ENCODE measurements around the gene SEPHS1. TPM values are rescaled to one million over a fixed set of nuclear protein-coding genes. Genes with fewer than 3 reads are reported as not detected.

Gene SEPHS1
- total and polyA plus RNA-seq, 2 of the 8 experiments (the other 6 are each of a cell fraction or from before 2014, with no cell fraction given): 270 to 683 TPM

DNA sequence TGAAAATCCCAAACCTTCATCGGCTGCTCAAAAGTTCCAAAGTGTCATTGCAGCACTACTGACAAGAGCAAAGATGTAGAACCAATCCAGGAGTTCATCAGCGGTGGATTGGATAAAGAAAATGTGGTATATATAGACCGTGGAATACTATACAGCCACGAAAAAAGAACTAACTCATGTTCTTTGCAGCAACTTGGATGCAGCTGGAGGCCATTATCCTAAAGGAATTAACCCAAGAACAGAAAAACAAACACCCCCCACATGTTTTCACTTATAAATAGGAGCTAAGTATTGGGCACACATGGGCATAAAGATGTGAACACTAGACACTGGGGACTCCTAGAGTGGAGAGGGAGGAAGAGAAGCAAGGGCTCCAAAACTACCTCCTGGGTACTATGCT, 79.8 kb downstream of the SEPHS1 start (continued):
- TF ChIP-seq, protein P1, sequence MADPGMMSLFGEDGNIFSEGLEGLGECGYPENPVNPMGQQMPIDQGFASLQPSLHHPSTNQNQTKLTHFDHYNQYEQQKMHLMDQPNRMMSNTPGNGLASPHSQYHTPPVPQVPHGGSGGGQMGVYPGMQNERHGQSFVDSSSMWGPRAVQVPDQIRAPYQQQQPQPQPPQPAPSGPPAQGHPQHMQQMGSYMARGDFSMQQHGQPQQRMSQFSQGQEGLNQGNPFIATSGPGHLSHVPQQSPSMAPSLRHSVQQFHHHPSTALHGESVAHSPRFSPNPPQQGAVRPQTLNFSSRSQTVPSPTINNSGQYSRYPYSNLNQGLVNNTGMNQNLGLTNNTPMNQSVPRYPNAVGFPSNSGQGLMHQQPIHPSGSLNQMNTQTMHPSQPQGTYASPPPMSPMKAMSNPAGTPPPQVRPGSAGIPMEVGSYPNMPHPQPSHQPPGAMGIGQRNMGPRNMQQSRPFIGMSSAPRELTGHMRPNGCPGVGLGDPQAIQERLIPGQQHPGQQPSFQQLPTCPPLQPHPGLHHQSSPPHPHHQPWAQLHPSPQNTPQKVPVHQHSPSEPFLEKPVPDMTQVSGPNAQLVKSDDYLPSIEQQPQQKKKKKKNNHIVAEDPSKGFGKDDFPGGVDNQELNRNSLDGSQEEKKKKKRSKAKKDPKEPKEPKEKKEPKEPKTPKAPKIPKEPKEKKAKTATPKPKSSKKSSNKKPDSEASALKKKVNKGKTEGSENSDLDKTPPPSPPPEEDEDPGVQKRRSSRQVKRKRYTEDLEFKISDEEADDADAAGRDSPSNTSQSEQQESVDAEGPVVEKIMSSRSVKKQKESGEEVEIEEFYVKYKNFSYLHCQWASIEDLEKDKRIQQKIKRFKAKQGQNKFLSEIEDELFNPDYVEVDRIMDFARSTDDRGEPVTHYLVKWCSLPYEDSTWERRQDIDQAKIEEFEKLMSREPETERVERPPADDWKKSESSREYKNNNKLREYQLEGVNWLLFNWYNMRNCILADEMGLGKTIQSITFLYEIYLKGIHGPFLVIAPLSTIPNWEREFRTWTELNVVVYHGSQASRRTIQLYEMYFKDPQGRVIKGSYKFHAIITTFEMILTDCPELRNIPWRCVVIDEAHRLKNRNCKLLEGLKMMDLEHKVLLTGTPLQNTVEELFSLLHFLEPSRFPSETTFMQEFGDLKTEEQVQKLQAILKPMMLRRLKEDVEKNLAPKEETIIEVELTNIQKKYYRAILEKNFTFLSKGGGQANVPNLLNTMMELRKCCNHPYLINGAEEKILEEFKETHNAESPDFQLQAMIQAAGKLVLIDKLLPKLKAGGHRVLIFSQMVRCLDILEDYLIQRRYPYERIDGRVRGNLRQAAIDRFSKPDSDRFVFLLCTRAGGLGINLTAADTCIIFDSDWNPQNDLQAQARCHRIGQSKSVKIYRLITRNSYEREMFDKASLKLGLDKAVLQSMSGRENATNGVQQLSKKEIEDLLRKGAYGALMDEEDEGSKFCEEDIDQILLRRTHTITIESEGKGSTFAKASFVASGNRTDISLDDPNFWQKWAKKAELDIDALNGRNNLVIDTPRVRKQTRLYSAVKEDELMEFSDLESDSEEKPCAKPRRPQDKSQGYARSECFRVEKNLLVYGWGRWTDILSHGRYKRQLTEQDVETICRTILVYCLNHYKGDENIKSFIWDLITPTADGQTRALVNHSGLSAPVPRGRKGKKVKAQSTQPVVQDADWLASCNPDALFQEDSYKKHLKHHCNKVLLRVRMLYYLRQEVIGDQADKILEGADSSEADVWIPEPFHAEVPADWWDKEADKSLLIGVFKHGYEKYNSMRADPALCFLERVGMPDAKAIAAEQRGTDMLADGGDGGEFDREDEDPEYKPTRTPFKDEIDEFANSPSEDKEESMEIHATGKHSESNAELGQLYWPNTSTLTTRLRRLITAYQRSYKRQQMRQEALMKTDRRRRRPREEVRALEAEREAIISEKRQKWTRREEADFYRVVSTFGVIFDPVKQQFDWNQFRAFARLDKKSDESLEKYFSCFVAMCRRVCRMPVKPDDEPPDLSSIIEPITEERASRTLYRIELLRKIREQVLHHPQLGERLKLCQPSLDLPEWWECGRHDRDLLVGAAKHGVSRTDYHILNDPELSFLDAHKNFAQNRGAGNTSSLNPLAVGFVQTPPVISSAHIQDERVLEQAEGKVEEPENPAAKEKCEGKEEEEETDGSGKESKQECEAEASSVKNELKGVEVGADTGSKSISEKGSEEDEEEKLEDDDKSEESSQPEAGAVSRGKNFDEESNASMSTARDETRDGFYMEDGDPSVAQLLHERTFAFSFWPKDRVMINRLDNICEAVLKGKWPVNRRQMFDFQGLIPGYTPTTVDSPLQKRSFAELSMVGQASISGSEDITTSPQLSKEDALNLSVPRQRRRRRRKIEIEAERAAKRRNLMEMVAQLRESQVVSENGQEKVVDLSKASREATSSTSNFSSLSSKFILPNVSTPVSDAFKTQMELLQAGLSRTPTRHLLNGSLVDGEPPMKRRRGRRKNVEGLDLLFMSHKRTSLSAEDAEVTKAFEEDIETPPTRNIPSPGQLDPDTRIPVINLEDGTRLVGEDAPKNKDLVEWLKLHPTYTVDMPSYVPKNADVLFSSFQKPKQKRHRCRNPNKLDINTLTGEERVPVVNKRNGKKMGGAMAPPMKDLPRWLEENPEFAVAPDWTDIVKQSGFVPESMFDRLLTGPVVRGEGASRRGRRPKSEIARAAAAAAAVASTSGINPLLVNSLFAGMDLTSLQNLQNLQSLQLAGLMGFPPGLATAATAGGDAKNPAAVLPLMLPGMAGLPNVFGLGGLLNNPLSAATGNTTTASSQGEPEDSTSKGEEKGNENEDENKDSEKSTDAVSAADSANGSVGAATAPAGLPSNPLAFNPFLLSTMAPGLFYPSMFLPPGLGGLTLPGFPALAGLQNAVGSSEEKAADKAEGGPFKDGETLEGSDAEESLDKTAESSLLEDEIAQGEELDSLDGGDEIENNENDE (IDR thresholded peaks at IDR 0.05; ENCODE audit: insufficient replicate concordance, low read length): no peak
- TF ChIP-seq EGR1 (IDR thresholded peaks at IDR 0.05; ENCODE audit: borderline replicate concordance, low read depth, low read length): no peak
- no peak for TF ChIP-seq SIRT6 (IDR thresholded peaks at IDR 0.05; ENCODE audit: low read length)

All from H1 (cell line).